ENCODE results near the gene TFF2.

TFF2 gene

GRCh38 chr21:42364304-42364865 lies 13.6 kb upstream of the TFF2 start:
- DNase-seq, result no peak

GRCh38 chr21:42363312-42363711 lies 12.5 kb upstream of the TFF2 start:
- DNase-seq, result no peak

GRCh38 chr21:42362700-42363099 lies 11.9 kb upstream of the TFF2 start:
- no peak for DNase-seq

- no peak for DNase-seq
Observed at GRCh38 chr21:42362198-42362597, 11.4 kb upstream of the TFF2 start.

- DNase-seq, result no peak
Observed at GRCh38 chr21:42361286-42361685, 10.5 kb upstream of the TFF2 start.

- DNase-seq, result peak in 1 of 2 donors; percentile 31
Observed at GRCh38 chr21:42360317-42360716, 9.5 kb upstream of the TFF2 start.

GRCh38 chr21:42358937-42359336 lies 8.1 kb upstream of the TFF2 start:
- DNase-seq, result no peak

GRCh38 chr21:42358261-42358660 lies 7.5 kb upstream of the TFF2 start:
- DNase-seq, result no peak

GRCh38 chr21:42357307-42357706 lies 6.5 kb upstream of the TFF2 start:
- DNase-seq, result no peak

GRCh38 chr21:42356650-42357049 lies 5.9 kb upstream of the TFF2 start:
- DNase-seq, result no peak

GRCh38 chr21:42356046-42356445 lies 5.3 kb upstream of the TFF2 start:
- no peak for DNase-seq

- no peak for DNase-seq
Observed at GRCh38 chr21:42353623-42354022, 2.8 kb upstream of the TFF2 start.

GRCh38 chr21:42352441-42353095 lies 1.8 kb upstream of the TFF2 start:
- DNase-seq, result no peak

GRCh38 chr21:42351626-42352440 lies 1.0 kb upstream of the TFF2 start:
- no peak for DNase-seq

- DNase-seq, result no peak
Observed at GRCh38 chr21:42350318-42350910, 380 bp downstream of the TFF2 start.

- DNase-seq, result no peak
Observed at GRCh38 chr21:42349420-42350317, 1.1 kb downstream of the TFF2 start.

GRCh38 chr21:42348762-42349161 lies 2.0 kb downstream of the TFF2 start:
- no peak for DNase-seq

GRCh38 chr21:42347601-42348327 lies 3.0 kb downstream of the TFF2 start:
- DNase-seq, result no peak

GRCh38 chr21:42346866-42347600 lies 3.8 kb downstream of the TFF2 start:
- no peak for DNase-seq

GRCh38 chr21:42346441-42346840 lies 4.4 kb downstream of the TFF2 start:
- no peak for DNase-seq

GRCh38 chr21:42344631-42345030 lies 6.2 kb downstream of the TFF2 start:
- no peak for DNase-seq

Data from stimulated activated CD4-positive, alpha-beta T cell treated with anti-CD3 and anti-CD28 coated beads, Interleukin-2, amount 100 ng/mL, for 48 hours (primary cell).